GM12865 (cell line): ENCODE measurements around the gene MBNL2.

Experiments
- DNase-seq: peaks from one replicate; pipeline ENCODE4 v3.0.0; 2010; ENCODE audit warnings: low read depth
- H3K4me3 ChIP-seq: 2 replicates; pipeline ENCODE4 v1.5.1; 2011; ENCODE audit warnings: mild to moderate bottlenecking, low read depth, low read length, control low read depth
- CTCF ChIP-seq: IDR thresholded peaks from 2 replicates; pipeline ENCODE4 v1.5.1; 2011; ENCODE audit warnings: low read length, control low read depth, low read depth, inconsistent platforms; ENCODE audit not compliant: insufficient read depth; ENCODE audit errors: missing control alignments

Gene MBNL2

GRCh38 chr13:97289514-97290298, 67.6 kb downstream of the MBNL2 start:
- DNase-seq, result no peak
- no peak for TF ChIP-seq CTCF
- H3K4me3 ChIP-seq, result no peak overlapping the region

GRCh38 chr13:97295283-97296182, 73.4 kb downstream of the MBNL2 start:
- no peak for DNase-seq
- no peak overlapping the region for H3K4me3 ChIP-seq
- TF ChIP-seq CTCF, result no peak

GRCh38 chr13:97296740-97297139, 74.6 kb downstream of the MBNL2 start:
- no peak for DNase-seq
- TF ChIP-seq CTCF, result no peak
- no peak overlapping the region for H3K4me3 ChIP-seq

- no peak for DNase-seq
- TF ChIP-seq CTCF, result no peak
- no peak overlapping the region for H3K4me3 ChIP-seq
Observed at GRCh38 chr13:97298816-97299215, 76.7 kb downstream of the MBNL2 start.

GRCh38 chr13:97300871-97301270, 78.7 kb downstream of the MBNL2 start:
- DNase-seq, result no peak
- TF ChIP-seq CTCF, result no peak
- no peak overlapping the region for H3K4me3 ChIP-seq

- no peak for TF ChIP-seq CTCF
- H3K4me3 ChIP-seq, result no peak overlapping the region
- no peak for DNase-seq
Observed at GRCh38 chr13:97301382-97302095, 79.4 kb downstream of the MBNL2 start.
